SK-N-SH (cell line): ENCODE measurements around the gene TNFRSF21. TPM values are rescaled to one million over a fixed set of nuclear protein-coding genes. Genes with fewer than 3 reads are reported as not detected.

Experiments
- CTCF ChIA-PET: fragments of 300-600, 350-600 bp; formaldehyde crosslinking; extraction: SDS; loops from one replicate; lab custom pipeline; 2021; lab: Yijun Ruan, JAX
- POLR2A ChIA-PET: fragments of 350-600 bp; sonication (Branson Sonifier 250); formaldehyde crosslinking; extraction: SDS; loops from one replicate; lab custom pipeline; 2020; ENCODE audit warnings: antibody characterized with exemption, inconsistent platforms; lab: Yijun Ruan, JAX
- DNase-seq: peaks from one replicate; pipeline ENCODE4 v3.0.0; 2012
- H2AFZ ChIP-seq: fragments of 200-600 bp; sonication (generic); 2 replicates; pipeline ENCODE4 v1.8.1; 2016; ENCODE audit warnings: antibody characterized with exemption, mild to moderate bottlenecking, low read depth
- H3F3A ChIP-seq: fragments of 200-600 bp; sonication (generic); replicated peaks from 2 replicates; pipeline ENCODE3; 2016; ENCODE audit warnings: antibody characterized with exemption, mild to moderate bottlenecking; ENCODE audit not compliant: insufficient read depth
- H3K27ac ChIP-seq, 2 experiments: fragments of 200-500 bp in 1 of 2; fragments of 200-600 bp in 1 of 2; sonication (Bioruptor generic) in 1 of 2; sonication (generic), shearing (Covaris generic) in 1 of 2; 2 replicates each; pipeline versions ENCODE4 v1.5.1 to v1.6.1; 2014 to 2016; ENCODE audit warnings: low read depth in 2 of 2, inconsistent platforms in 1 of 2, low read length in 1 of 2, mild to moderate bottlenecking in 1 of 2, mixed read lengths in 1 of 2
- H3K27me3 ChIP-seq: fragments of 200-600 bp; sonication (generic), shearing (Covaris generic); 2 replicates; pipeline ENCODE4 v1.6.1; 2016; ENCODE audit warnings: mixed run types; ENCODE audit not compliant: insufficient read depth
- H3K36me3 ChIP-seq, 2 experiments: fragments of 200-500 bp in 1 of 2; fragments of 200-600 bp in 1 of 2; sonication (Bioruptor generic) in 1 of 2; sonication (generic) in 1 of 2; replicated peaks in 1 of 2; 2 replicates each; pipeline versions ENCODE3 to v1.5.1; 2014 to 2016; ENCODE audit warnings: low read length in 1 of 2, mild to moderate bottlenecking in 1 of 2; ENCODE audit not compliant: insufficient read depth in 2 of 2, control insufficient read depth in 1 of 2
- H3K4me1 ChIP-seq, 2 experiments: fragments of 200-500 bp in 1 of 2; fragments of 200-600 bp in 1 of 2; sonication (Bioruptor generic) in 1 of 2; sonication (generic), shearing (Covaris generic) in 1 of 2; 2 replicates each; pipeline versions ENCODE4 v1.5.1 to v1.6.1; 2014 to 2016; ENCODE audit warnings: low read depth in 1 of 2, low read length in 1 of 2, mixed run types in 1 of 2; ENCODE audit not compliant: insufficient read depth in 2 of 2, control insufficient read depth in 1 of 2
- H3K4me2 ChIP-seq: fragments of 200-600 bp; sonication (generic), shearing (Covaris generic); 2 replicates; pipeline ENCODE4 v1.6.1; 2017; ENCODE audit warnings: mixed run types
- H3K4me3 ChIP-seq, 2 experiments: fragments of 200-500 bp in 1 of 2; fragments of 200-600 bp in 1 of 2; sonication (Bioruptor generic) in 1 of 2; sonication (generic), shearing (Covaris generic) in 1 of 2; 2 replicates each; pipeline versions ENCODE4 v1.5.1 to v1.8.1; 2014 to 2016; ENCODE audit warnings: low read depth in 2 of 2, inconsistent platforms in 1 of 2, low read length in 1 of 2, mild to moderate bottlenecking in 1 of 2, mixed read lengths in 1 of 2, moderate library complexity in 1 of 2
- H3K79me2 ChIP-seq: fragments of 200-600 bp; sonication (generic); 2 replicates; pipeline ENCODE4 v1.8.1; 2017; ENCODE audit warnings: mild to moderate bottlenecking; ENCODE audit not compliant: insufficient read depth
- H3K9ac ChIP-seq: fragments of 200-600 bp; sonication (generic); 2 replicates; pipeline ENCODE4 v1.6.1; 2017; ENCODE audit warnings: mixed run types
- H3K9me2 ChIP-seq: fragments of 200-600 bp; sonication (generic); 2 replicates; pipeline ENCODE4 v1.6.1; 2017; ENCODE audit warnings: mixed run types
- H3K9me3 ChIP-seq: fragments of 200-600 bp; sonication (generic); 2 replicates; pipeline ENCODE4 v1.6.1; 2017; ENCODE audit warnings: mixed run types, mild to moderate bottlenecking, moderate library complexity
- H4K20me1 ChIP-seq: fragments of 200-600 bp; sonication (generic); 2 replicates; pipeline ENCODE4 v1.6.1; 2017; ENCODE audit warnings: mild to moderate bottlenecking, mixed run types; ENCODE audit not compliant: insufficient read depth
- CTCF ChIP-seq: fragments of 200-600 bp; sonication (generic); IDR thresholded peaks from 2 replicates; pipeline ENCODE4 v1.6.1; 2017; ENCODE audit warnings: antibody characterized with exemption, mild to moderate bottlenecking, moderate library complexity
- EP300 ChIP-seq, 2 experiments: IDR thresholded peaks; 2 replicates each; pipeline versions ENCODE4 v1.4.0 to v1.6.1; 2012; ENCODE audit warnings: borderline replicate concordance in 1 of 2, low read depth in 1 of 2, low read length in 1 of 2
- GABPA ChIP-seq: IDR thresholded peaks from 2 replicates; pipeline ENCODE4 v1.4.0; 2012; ENCODE audit warnings: low read depth, mild to moderate bottlenecking
- IRF3 ChIP-seq: fragments of 150-350 bp; IDR thresholded peaks from 2 replicates; pipeline ENCODE4 v1.6.1; 2016; ENCODE audit warnings: mild to moderate bottlenecking, low read depth, low read length
- JUND ChIP-seq: IDR thresholded peaks from 2 replicates; pipeline ENCODE4 v1.4.0; 2012
- MAX ChIP-seq: IDR thresholded peaks from 2 replicates; pipeline ENCODE4 v1.4.0; 2012; ENCODE audit warnings: low read depth
- MEF2A ChIP-seq: IDR thresholded peaks from 2 replicates; pipeline ENCODE4 v1.4.0; 2012; ENCODE audit warnings: low read depth, borderline replicate concordance
- MXI1 ChIP-seq: IDR thresholded peaks from 2 replicates; pipeline ENCODE4 v1.6.1; 2012; ENCODE audit warnings: mild to moderate bottlenecking, low read depth, low read length, improper control_type of control experiment
- NFIC ChIP-seq: IDR thresholded peaks from 2 replicates; pipeline ENCODE4 v1.4.0; 2012; ENCODE audit warnings: borderline replicate concordance
- RCOR1 ChIP-seq: fragments of 150-350 bp; IDR thresholded peaks from 2 replicates; pipeline ENCODE4 v1.6.1; 2017; ENCODE audit warnings: antibody characterized with exemption, low read length
- REST ChIP-seq: IDR thresholded peaks from 2 replicates; pipeline ENCODE4 v1.6.1; 2012; ENCODE audit warnings: mild to moderate bottlenecking, low read depth, low read length, moderate library complexity
- RXRA ChIP-seq: IDR thresholded peaks from 2 replicates; pipeline ENCODE4 v1.4.0; 2012; ENCODE audit warnings: low read depth, mild to moderate bottlenecking, borderline replicate concordance
- SIN3A ChIP-seq: IDR thresholded peaks from 2 replicates; pipeline ENCODE4 v1.6.1; 2012; ENCODE audit warnings: low read depth, mild to moderate bottlenecking, low read length, moderate library complexity, borderline replicate concordance
- SMC3 ChIP-seq: IDR thresholded peaks from 2 replicates; pipeline ENCODE4 v1.6.1; 2012; ENCODE audit warnings: low read depth, low read length, improper control_type of control experiment
- TAF1 ChIP-seq: IDR thresholded peaks from 2 replicates; pipeline ENCODE4 v1.6.1; 2012; ENCODE audit warnings: low read depth, mild to moderate bottlenecking, low read length, moderate library complexity, borderline replicate concordance
- TCF12 ChIP-seq: IDR thresholded peaks from 2 replicates; pipeline ENCODE4 v1.4.0; 2012
- ZBTB33 ChIP-seq: IDR thresholded peaks from 2 replicates; pipeline ENCODE4 v1.4.0; 2012; ENCODE audit warnings: low read depth, borderline replicate concordance
- WGBS: methylation state at CpG from one replicate; pipeline ENCODE4 v1.1.6; 2017; ENCODE audit warnings: low lambda C conversion rate; 5-methylcytosine and 5-hydroxymethylcytosine counted together
- polyA plus RNA-seq, 3 experiments: library from polyadenylated mRNA; depleted of rRNA; stranded (reverse); fragments of >200 nt; gene quantifications; 2 replicates each; pipeline ENCODE4 v1.2.3, GENCODE V29; 2012

Gene TNFRSF21
- polyA plus RNA-seq, 1 of the 3 experiments (the other 2 are of a cell fraction): 9.2 TPM

- no peak for TF ChIP-seq REST
Observed at GRCh38 chr6:47288267-47289090, 21.2 kb downstream of the TNFRSF21 start (continued).

- ChIA-PET POLR2A (interaction anchor here (0.8 kb wide), 1 partner anchor 194 kb away, joined by 3 read pairs; no protein-coding TSS in a partner anchor), CTCF (interaction anchor here (1.1 kb wide), 1 partner anchor 188 kb away, joined by 3 read pairs; no protein-coding TSS in a partner anchor)
- H2AFZ ChIP-seq: no peak overlapping the region
- no peak for DNase-seq
- H4K20me1 ChIP-seq: no peaks in the 10 kb centered on the region
- H3K9me2 ChIP-seq: no peaks in the 10 kb centered on the region
- no peaks in the 10 kb centered on the region for H3K9me3 ChIP-seq
- no peaks in the 10 kb centered on the region for H3K36me3 ChIP-seq
- no peak overlapping the region for H3K4me3 ChIP-seq
- H3K27ac ChIP-seq: no peak overlapping the region
- H3K27me3 ChIP-seq: no peaks in the 10 kb centered on the region
- no peak overlapping the region for H3K9ac ChIP-seq
- H3K4me1 ChIP-seq: no peaks in the 10 kb centered on the region
- 90% methylated on average over 7 of the region's 7 CpGs for WGBS
- no peak overlapping the region for H3K4me2 ChIP-seq
- H3F3A ChIP-seq: no peaks in the 10 kb centered on the region
- H3K79me2 ChIP-seq: no peaks in the 10 kb centered on the region
- TF ChIP-seq MXI1: no peak
- TF ChIP-seq MEF2A: no peak
- no peak for TF ChIP-seq REST
- no peak for TF ChIP-seq SIN3A
- no peak for TF ChIP-seq EP300 (IDR thresholded peaks at IDR 0.05; ENCODE audit: borderline replicate concordance in 1 of 2, low read depth in 1 of 2, low read length in 1 of 2)
- TF ChIP-seq TAF1: no peak
- TF ChIP-seq SMC3: no peak
- TF ChIP-seq MAX: no peak
- TF ChIP-seq ZBTB33: no peak
- no peak for TF ChIP-seq RXRA
- no peak for TF ChIP-seq RCOR1
- TF ChIP-seq NFIC: no peak
- TF ChIP-seq IRF3: no peak
- TF ChIP-seq GABPA: no peak
- no peak for TF ChIP-seq CTCF
- no peak for TF ChIP-seq TCF12
- no peak for TF ChIP-seq JUND
Observed at GRCh38 chr6:47286301-47286700, 23.4 kb downstream of the TNFRSF21 start.
